GM21515 (cell line): ENCODE measurements around the gene GAL3ST1.
"Not testable (repeated sequence)": the region's sequence is repeated elsewhere in the genome, so short reads cannot be mapped to it uniquely, and the experiment has no call there.

ENCODE experiments used
- ATAC-seq: cut with Tn5 transposase; IDR thresholded peaks from one replicate; pipeline ENCODE4 v1.9.1; 2021; ENCODE audit not compliant: unreplicated experiment

Gene GAL3ST1

DNA sequence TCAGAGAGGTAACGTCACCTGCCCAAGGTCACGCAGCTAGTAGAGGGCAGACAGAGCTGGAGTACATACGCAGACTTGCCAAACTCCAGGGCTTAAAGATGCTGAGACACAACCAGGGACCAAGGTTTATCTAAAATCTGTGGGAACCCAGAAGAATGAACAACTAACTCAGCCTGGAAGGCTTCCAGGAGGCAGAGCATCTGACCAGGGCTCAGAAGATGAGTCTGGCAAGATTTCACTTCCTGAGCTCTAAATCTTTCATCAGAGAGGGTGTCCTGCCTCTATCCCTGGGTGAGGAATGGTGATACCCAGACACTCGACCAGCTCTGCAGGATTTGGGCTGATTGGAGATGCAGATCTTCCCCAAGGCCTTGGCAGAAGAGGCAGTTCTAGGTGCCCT lies 9.1 kb downstream of the GAL3ST1 start:
- ATAC-seq, result no peak

DNA sequence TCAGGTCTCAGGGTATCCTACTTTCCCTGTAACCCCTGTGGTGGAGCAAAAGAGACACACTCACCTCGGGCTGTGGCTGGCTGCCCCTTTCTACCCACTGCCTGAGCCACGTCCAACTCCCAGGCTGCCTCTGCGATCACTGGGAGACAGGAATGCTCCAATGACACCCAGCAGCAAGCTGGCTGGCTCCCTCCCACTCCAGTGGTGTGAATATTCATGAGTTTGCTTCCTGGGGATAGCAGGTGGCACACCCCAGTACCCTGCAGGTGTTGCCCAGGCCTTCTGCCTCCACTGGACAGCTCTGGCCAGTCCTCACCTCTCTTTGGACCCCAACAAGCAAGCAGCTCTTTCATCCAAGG lies 9.7 kb downstream of the GAL3ST1 start:
- no peak for ATAC-seq

DNA sequence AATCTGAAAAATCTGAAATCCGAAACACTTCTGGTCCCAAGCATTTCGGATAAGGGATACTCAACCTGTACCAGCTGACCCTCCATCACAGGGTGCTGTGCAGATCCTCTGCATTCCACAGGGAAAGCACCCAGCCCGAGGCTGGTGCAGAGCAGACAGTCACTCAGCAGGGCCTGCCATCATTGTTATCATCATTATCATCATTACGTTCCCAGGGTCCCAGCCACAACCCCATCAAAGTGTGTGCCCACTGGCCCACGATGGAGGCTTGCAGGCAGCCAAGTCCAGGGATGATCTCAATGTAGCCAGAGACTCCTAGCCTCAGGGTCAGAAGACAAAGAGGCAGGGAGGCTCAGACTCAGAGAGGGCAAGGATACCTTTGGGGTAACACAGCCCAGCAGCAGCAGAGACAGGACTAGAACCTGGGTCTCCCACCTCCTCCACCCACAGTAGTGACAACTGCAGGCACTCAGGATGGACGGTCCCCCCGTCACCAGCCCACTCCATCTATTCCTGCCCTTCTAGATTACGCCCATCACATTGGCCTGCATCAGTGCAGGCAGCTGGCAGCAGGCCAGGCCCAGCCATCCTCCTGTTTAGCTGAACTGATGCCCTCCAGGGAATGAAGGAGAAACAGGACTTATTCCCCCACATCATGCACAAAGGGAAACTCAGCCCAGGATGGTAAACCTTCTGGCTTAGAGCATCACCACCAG lies 10.3 kb downstream of the GAL3ST1 start:
- ATAC-seq, result no peak

DNA sequence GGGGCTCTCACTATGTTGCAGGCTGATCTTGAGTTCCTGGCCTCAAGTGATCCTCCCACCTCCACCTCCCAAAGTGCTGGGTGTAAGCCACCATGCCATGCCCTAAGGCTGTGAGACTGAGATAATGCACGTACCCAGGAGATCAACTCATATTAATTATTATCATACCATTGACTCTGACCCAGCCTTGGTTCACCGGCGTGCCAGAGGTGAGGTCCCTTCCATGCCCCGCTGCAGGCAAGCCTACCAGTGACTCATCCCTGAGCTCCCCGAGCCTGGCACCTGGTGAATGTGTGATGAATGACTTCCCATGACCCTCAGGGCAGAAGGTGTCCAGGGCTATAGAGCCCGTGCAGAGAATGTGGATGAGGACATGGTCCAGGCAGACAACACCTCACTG lies 12.1 kb downstream of the GAL3ST1 start:
- ATAC-seq, result no peak

DNA sequence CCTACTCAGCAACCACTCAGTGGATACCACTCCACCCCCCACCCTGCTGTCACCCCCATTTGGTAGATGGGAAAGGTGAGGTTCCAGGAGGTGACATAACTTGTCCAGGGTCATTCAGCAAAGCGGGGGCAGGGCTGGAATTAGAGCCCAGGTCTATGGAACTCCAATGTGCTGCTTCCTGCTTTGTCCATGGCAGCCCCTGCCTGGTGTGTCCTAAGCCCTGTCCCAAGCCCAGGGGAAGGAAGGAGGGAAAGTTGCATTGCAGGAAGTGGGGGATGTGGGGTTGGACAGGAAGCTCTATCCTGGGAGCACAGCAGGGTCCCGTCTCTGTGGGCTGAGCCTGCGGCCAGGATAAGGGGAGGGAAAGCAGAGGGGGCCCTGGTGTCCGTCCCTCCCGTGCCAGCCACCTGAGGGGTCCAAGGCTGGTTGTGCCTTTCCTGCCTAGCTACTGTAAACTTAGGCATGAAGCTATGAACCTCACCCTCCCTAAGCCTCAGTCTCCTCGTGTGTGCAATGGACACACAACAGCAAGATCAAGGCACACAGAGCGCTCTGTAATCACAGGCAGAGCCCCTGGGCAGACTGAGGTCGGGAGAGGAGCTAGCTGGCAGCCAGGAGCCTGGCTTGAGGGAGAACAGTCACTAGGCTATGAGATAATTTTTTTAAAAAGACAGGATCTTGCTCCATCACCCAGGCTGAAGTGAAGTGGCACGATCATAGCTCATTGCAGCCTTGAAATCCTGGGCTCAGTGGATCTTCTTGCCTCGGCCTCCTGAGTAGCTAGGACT lies 12.9 kb downstream of the GAL3ST1 start:
- ATAC-seq, result no peak

DNA sequence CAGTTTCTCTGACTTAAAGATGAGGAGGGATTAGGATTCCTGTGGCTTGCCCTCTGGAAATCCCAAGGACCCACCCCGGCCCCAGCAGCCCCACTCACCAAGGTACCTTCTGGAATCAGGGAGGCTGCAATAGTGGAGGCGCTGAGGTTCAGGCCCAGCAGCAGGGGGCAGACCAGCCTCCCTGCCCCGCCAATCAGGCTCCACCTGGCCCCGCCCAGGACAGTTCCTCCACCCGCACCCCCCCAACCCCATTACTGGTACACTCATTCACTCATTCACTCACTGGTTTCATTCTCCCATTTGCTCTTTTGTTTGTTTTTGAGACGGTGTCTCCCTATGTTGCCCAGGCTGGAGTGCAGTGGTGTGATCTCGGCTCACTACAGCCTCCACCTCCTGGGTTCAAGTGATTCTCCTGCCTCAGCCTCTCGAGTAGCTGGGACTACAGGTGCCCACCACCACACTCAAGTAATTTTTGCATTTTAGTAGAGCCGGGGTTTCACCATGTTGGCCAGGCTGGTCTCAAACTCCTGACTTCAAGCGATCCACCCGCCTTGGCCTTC lies 13.7 kb downstream of the GAL3ST1 start:
- ATAC-seq, result not testable (repeated sequence)

DNA sequence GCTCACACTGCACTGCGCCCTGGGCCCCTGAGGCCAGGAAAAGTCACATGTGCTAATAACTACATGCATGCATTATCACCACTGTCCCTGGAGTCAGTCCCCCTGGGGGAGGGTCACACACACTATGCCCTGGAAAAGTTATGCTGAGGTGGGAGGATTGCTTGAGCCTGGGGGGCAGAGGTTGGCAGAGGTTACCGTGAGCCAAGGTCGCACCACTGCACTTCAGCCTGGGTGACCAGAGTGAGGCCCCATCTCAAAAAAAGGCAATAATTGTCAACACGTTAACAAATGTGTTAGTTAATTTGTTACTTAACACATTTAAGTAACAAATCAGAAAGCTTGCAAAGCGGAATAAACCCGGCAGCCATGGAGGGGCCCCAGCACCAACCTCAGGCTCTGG lies 14.6 kb downstream of the GAL3ST1 start:
- no peak for ATAC-seq

DNA sequence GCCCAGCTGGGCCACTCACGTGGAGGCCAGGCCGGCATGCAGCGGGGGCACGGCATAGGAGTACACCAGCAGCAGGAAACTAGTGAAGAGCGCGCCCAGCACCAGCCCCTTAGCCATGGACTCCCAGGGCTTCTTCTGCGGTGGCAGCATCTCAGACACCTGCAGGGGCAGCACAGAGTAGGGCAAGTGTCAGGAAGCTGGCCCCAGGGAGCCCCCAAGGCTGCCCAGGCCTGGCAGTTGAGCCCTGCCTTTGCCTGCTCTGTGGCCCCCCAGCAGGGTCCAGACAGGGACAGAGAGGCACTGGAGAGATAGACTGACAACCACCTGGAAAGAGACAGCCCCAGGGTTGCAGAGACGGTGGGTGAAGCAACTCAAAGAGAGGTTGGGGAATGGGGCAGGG lies 17.2 kb downstream of the GAL3ST1 start:
- ATAC-seq, result no peak

DNA sequence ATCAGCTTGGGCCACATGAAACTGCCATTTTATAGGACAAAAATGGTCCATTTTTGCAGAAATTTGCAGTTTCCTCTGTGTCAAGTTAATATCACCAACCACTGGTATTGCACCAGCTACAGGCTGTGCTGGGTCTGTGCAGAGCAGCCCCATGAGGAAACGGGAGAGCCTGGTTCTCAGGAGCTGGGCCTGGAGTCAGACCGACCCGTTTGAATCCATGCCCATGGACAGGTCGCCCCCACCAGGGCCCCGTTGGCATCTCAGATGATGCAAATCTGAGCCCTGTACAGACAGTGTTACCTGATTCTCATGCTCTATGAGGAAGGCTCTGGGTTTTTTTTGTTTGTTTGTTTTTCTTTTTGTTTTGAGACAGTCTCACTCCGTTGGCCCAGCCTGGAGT lies 18.1 kb downstream of the GAL3ST1 start:
- no peak for ATAC-seq

DNA sequence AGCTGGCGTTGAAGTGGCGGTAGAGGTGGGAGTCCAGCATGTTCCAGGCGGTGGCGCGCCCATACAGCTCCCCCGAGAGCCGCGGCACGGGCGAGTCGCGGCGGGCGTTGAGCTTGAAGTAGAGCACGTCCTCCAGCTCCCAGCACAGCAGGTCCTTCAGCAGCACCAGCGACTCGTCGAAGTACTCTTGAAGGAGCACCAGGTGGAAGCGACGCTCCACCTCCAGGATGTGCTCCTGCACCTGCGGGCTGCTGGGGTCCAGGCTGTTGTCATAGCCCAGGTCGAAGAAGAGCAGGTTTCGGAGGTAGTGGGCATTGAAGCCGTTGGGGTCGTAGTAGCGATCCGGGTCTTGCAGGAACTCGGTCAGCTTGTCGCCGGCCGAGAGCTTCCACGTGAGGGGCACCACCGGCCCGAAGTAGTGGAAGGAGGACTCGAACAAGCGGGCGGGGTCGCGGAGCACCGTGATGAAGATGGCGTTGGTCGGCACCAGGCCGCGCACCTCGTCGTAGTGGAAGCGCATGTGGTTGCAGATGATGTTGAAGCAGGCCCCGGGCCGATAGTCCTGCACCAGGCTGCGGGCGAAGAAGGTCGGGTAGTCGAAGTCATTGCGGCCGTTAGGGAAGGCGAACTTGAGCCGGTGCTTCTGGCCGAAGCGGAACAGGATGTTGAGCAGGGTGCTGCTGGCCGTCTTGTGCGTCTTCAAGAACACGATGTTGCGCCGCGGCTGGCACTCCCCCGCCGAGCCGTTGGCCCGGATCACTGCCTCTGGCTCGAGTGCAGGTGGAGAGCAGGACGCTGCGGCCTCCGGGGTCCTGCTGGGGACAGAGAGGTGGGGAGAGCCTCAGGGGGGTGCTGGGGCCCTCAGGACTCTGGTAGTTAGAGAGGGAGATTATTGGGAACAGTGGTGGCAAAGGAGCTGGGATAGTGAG lies 18.9 kb downstream of the GAL3ST1 start:
- no peak for ATAC-seq

DNA sequence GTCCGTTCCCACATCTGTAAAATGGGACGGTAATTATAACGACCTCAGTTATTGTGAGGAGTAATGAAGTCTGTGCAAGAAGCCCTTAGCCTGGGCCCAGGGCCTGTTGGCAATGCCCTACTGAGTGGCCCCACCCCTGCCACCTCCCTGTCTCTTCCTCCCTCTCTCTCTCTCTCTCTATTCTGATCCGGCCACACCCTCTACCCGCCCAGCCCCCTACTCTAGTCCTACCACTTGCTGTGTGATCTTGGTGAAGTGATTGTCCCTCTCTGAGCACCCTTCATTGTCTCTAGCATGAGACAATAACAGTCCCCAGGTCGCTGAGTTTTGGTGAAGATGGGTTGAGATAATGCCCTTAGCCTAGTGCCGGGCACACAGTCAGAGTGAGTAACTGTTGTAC lies 20.5 kb downstream of the GAL3ST1 start:
- ATAC-seq, result no peak

DNA sequence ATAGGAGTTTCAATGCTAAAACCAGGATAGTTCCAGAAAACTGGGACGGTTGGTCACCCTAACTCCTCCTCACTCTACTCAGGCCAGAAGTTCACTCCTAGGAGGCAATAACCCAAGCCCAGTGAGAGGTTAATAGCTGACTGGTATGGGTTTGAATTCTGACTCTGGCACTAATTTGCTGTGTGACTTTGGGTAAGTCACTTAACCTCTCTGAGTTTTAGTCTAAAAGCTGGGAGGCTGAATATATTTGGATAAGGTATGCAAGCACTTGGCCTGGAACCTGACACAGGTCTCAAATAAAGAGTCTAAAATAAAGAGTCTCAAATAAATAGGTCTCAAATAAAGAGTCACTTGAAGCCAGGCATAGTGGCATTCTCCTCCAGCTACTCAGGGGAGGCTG lies 21.7 kb downstream of the GAL3ST1 start:
- no peak for ATAC-seq

DNA sequence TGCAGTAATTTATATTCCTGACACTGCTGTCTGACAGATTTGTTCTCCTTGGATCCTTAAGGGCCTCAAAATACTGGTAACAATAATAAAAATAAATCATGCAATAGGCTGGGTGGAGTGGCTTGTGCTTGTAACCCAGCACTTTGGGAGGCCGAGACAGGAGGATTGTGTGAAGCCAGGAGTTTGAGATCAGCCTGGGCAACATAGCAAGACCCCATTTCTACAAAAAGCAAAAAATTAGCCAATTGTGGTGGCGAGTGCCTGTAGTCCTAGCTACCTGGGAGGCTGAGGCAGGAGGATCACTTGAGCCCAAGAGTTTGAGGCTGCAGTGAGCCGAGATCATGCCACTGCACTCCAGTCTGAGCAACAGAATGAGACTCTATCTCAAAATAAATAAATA lies 22.7 kb downstream of the GAL3ST1 start:
- not testable (repeated sequence) for ATAC-seq

DNA sequence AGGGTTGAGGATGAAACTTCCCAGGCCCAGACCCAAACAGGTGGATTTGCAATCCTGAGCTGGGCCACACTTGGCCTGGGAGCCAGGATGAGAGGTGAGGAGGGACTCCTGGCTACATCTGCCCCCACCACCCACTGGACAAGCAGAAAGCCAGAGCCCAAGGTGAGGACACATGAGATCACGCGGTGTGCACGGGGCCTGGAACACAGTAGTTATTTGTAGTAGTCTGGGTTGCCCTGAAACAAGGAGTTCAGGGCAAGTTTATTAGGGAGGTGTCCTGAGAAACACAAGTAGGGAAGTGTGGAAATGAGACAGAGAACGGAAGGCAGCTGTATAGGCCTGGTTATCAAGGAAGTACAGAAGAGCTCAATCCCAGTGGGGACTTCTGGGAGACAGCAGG lies 27.3 kb downstream of the GAL3ST1 start:
- no peak for ATAC-seq

DNA sequence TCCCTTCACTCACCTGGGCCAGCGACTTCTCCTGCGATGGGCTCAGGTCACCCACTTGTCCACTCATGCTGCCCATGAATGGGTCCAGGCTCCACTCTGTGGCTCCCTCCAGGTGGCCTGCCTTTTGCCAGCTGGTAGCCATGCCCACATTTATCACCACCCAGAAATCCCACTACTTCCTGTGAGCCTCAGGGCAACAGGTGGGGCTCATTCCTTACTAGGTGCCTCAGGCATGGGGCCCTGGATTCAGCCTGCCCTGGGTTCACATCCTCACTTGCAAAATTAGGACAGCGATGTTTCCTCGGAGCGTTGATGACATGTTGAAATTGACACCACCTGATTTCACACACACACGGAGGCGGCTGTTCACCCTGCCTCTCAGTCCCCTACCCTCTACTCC lies 27.8 kb downstream of the GAL3ST1 start, which contains the start of gene SEC14L6:
Gene SEC14L6 (minus strand): TSS at position 126 of the 400 bp plus-strand sequence. CDS start 59 bp downstream, at position 67.
- no peak for ATAC-seq

DNA sequence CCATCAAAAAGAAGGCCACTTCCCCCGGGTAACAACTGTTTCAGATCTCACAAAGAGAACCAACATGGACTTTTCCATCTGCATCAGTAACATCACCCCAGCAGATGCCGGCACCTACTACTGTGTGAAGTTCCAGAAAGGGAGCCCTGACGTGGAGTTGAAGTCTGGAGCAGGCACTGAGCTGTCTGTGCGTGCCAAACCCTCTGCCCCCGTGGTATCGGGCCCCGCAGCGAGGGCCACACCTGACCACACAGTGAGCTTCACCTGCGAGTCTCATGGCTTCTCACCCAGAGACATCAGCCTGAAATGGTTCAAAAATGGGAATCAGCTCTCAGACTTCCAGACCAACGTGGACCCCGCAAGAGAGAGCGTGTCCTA lies 31.7 kb downstream of the GAL3ST1 start:
- ATAC-seq, result no peak

DNA sequence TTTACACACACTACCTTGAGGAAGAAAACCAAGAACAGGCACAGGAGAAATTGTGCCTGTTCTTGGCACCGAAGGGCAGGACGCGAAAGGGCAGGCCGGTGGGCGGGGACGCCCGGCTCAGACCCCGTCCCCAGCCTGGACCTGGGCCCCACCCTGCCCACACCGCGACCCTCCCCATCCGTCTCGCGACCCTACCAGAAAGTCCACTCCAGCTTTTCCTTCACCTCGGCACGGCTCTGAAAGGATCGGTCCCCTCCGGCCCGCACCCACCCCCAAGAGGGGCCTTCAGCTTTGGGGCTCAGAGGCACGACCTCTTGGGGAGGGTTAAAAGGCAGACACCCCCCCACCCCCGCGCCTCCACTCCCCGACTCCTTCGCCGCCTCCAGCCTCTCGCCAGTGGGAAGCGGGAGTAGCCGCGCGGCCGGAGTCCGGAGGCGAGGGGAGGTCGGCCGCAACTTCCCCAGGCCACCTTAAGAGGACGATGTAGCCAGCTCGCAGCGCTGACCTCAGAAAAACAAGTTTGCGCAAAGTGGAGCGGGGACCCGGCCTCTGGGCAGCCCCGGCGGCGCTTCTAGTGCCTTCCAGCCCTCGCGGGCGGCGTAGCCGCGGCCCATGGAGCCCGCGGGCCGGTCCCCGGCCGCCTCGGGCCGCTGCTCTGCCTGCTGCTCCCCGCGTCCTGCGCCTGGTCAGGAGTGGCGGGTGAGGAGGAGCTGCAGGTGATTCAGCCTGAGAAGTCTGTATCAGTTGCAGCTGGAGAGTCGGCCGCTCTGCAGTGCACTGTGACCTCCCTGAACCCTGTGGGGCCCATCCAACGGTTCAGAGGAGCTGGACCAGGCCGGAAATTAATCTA lies 32.3 kb downstream of the GAL3ST1 start:
- no peak for ATAC-seq

DNA sequence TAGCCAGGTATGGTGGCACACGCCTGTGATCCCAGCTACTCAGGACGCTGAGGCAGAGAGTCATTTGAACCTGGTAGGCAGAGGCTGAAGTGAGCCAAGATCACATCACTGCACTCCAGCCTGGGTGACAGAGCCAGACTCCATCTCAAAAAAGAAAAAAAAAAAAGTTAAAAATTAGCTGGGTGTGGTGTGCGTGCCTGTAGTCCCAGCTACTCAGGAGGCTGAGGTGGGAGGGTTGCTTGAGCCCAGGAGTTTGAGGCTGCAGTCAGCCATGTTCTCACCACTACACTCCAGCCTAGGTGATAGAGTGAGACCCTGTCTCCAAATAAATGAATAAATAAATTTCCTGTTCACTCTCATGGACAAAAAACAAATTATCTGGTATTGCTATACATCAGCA lies 33.0 kb downstream of the GAL3ST1 start:
- not testable (repeated sequence) for ATAC-seq

DNA sequence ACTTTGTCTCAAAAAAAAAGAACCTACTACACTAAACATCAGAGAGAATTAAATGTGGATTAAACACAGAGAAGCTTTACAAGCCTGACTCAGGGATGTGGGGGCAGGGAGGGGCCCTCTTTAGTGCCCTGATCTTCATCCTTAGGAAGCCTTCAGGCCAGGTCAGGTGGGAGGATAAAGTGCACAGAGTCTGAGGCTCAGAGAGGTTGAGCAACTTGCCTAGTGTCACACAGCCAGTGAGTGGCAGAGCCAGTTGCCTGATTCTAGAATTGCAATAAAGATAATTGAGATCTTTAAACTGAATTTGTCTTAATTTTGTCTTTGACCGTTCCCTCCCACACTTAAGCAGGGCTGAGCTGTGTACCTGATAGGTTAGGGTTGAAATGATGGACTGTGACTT lies 35.1 kb downstream of the GAL3ST1 start:
- no peak for ATAC-seq

DNA sequence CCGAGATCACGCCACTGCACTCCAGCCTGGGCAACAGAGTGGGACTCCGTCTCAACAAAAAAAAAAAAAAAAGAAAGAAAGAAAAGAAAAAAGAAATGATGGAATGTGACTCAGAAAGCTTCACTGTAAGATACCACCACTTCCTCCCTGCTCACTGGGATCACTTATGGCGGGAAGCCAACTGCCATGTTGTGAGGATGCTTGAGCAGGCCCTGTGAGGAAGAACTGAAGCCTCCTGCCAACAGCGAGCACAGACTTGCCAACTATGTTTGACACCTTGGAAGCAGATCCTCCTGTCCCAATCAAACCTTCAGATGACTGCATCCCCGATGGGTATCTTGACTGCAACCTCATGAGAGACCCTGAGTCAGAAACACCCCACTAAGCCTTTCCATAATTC lies 36.2 kb downstream of the GAL3ST1 start:
- ATAC-seq, result no peak
